ENCODE measurements around the gene DDC. TPM values are rescaled to one million over a fixed set of nuclear protein-coding genes. Genes with fewer than 3 reads are reported as not detected.

Gene DDC
- total RNA-seq, 1 experiment from 2014 or later = 0.35 TPM

DNA sequence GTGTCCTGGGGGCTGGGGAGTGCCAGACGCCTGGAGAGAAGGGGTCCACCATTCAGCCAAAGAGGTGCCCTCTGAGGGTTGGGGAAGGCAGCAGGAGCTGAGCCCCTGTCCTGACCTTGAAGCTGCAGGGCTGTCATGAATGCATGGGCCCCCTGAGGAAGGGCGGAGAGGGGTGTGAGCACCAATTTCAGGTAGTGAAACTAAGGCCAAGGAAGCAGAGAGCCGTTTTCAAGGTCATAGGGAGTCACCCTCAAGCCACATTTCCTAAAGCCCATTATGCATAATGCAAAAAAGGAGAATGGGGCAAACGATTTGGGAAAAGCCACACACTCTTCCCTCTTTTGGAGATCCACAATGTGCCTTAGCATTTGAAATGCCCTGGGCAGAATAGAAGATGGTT, 152.2 kb downstream of the DDC start:
- no peaks in the 10 kb centered on the region for H3K27me3 ChIP-seq (ENCODE audit: control insufficient read depth, insufficient read depth, low read length)
- no peak overlapping the region for H3K4me3 ChIP-seq (ENCODE audit: insufficient read depth, low read depth, low read length)
- DNase-seq = no peak
- H3K36me3 ChIP-seq (replicated peaks; ENCODE audit: control insufficient read depth, insufficient read depth, low read length) = no peaks in the 10 kb centered on the region

DNA sequence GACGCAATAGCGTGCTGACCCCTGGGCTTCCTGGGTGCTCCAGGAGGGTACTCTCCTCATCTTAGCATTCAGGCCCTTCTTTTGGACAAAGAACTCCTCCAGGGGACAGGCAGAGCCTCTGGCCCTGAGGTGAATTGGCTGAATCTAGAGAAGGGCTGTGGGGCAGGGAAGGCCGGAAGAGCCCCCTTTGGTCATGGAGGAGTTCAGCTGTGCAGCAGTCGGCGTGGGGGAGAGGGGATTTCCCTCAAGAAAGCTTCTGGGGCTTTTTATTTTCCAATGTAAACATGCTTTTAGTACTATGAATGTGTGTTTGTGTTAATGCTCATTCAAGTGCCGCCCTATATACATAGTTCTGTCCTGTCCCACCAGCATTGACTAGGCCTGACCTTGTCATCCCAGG, 153.9 kb downstream of the DDC start:
- no peak for DNase-seq
- Histone ChIP-seq H3K27me3 (ENCODE audit: control insufficient read depth, insufficient read depth, low read length) (no peaks in the 10 kb centered on the region), H3K4me3 (ENCODE audit: insufficient read depth, low read depth, low read length) (no peak overlapping the region), H3K36me3 (replicated peaks; ENCODE audit: control insufficient read depth, insufficient read depth, low read length) (no peaks in the 10 kb centered on the region)

GRCh38 chr7:50409856-50410745, 155.1 kb downstream of the DDC start:
- Histone ChIP-seq H3K27me3 (ENCODE audit: control insufficient read depth, insufficient read depth, low read length) (no peaks in the 10 kb centered on the region), H3K36me3 (replicated peaks; ENCODE audit: control insufficient read depth, insufficient read depth, low read length) (no peaks in the 10 kb centered on the region), H3K4me3 (ENCODE audit: insufficient read depth, low read depth, low read length) (no peak overlapping the region)
- no peak for DNase-seq

Other genes with a start within 250 kb of the DDC start
- 19.2 and 24.2 TPM in 2 replicates for gene FIGNL1, start 115.1 kb downstream of the DDC start, total RNA-seq (2014; rRNA removed; shearing (Covaris generic))
- gene GRB10, start 217.5 kb upstream of the DDC start, total RNA-seq (2014; rRNA removed; shearing (Covaris generic)) = 92.9 and 110 TPM in 2 replicates

Data from H7 (cell line).